Embryonic facial prominence (tissue), 1 donor: Measurements from ENCODE around the gene KRTAP10-12.
"Not testable (repeated sequence)": the region's sequence is repeated elsewhere in the genome, so short reads cannot be mapped to it uniquely, and the experiment has no call there.

Source experiments
- DNase-seq: peaks from one replicate; pipeline ENCODE4 v3.0.0-alpha.2; 2016; ENCODE audit errors: extremely low spot score

KRTAP10-12 gene

DNA sequence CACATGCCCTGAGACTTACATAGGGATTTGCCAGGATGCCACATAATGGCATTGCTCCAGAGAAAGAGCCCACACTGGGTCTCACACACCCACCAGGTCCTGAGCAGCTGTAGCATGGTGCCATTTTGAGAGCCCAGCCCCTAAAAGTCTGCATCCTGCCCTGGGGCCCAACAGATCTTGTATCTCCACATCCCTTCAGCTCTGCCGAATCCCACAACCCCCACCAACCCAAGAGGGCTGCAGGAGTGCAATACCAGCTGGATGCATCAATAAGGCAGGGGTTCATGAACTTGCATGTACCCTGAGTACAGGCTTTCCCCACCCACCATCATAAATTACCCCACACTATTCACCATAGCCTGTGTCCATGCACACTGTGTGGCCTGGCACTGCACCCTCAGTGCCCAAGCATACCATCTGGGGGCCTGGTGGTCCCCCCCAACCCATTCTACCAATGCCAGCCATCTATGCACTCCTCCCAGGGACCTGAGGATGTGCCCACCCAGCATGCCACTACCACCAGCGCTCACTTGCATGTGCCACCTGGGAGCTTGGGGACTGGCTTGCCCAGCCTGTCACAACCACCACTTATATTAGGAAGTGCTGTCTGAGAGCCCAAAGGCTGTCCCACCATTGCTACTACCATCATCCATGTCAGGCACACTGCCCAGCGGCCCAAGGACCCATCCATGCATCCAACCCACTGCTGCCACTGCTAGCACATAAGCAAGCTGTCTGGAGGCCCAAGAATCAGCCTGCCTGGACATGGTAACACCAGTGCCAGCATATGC lies 26.1 kb upstream of the KRTAP10-12 start:
- no peak for DNase-seq

- no peak for DNase-seq
Measured at GRCh38 chr21:44671911-44672310, 25.1 kb upstream of the KRTAP10-12 start.

DNA sequence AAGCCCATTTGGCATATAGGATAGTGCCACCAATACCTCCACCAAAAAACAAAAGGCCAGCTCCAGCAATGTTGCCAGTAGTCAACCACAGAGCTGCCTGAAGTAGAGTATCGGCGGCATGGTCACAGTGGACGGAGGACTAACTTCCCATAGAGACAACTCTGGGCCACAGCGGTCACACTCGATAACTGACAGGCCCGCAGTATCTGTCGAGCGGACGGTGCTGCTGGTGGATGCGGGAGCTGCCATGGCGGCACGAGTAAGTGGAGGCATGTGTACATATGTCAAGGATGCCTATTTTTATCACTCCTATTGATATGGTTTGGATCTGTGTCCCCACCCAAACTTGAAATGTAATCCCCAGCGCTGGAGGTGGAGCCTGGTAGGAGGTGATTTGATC lies 19.1 kb upstream of the KRTAP10-12 start:
- no peak for DNase-seq

- DNase-seq, result no peak
Measured at GRCh38 chr21:44681152-44681551, 15.8 kb upstream of the KRTAP10-12 start.

DNA sequence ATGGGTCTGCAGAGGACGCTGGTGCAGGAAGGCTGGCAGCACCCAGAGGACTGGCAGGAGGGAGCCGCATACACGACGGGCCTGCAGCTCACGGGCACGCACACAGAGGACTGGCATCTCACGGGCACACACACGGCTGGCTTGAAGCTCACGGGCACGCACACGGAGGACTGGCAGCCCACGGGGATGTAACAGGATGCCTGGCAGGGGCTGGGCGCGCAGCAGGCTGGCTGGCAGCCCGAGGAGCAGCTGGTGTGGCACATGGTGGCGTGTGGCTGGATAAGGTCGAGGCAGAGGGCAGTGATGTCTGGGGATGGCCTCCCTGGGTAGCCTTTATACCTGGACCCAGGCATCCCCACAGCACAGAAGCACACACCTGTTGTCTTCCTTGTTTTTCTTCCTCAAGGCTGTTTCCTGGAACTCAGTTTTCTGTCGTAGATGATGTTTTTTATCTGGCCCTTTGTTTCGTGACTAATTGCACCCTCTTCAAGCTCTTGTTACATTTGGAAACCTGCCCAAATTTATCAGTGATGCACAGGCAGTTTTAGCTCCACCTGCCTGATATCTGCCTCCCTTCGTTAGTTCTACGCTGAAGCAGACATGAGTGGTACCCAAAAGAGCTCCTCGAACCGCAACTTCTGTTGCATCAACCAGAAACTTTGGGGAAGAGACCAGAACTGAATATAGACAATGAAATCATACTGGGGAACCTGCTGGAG lies 15.0 kb upstream of the KRTAP10-12 start, which contains the start of gene KRTAP12-1:
KRTAP12-1 (minus strand) TSS at position 303 of the 719 bp plus-strand sequence; CDS start at position 263, 40 bp downstream.
- no peak for DNase-seq

DNA sequence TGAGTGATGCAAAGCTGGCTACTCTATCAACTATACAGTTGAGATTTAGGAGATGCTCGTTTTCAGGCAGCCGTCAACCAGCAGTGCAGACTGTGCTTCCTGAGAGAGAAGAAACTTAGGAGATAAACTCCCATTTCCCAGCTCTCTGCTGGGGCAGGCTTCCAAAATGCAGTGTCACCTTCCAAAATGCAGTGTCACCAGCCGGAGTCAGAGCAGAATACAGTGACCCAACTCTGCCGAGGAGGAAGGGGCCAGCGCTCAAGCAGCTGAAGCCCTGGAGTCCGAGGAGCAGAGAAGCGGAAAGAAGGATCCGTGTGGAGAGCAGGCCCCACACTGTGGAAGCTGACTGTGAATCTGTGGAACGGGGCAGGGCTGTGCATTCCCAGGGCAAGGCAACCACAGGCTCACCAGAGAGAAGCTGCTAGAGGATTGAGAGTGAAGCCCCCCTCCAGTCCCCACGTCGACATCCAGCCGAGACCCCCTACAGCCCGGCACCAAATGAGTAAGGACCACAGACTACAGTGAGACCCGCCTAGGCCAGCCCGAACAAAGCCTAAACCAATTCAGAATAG lies 14.3 kb upstream of the KRTAP10-12 start:
- DNase-seq, result no peak

DNA sequence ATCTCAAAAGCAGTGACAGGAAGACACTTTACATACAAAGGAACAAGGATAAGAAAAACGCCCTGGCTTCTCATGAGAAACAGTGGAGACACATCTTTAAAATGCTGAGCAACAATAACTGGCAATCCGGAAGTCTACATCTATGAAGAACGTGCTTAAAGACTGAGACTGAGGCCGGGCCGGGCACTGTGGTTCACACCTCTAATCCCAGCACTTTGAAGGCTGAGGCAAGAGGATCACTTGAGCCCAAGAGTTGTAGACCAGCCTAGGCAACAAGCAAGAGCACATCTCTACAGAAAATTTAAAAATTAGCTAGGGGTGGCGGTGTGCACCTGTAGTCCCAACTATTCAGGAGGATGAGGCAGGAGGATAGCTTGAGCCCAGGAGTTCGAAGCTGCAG lies 12.9 kb upstream of the KRTAP10-12 start:
- no peak for DNase-seq

DNA sequence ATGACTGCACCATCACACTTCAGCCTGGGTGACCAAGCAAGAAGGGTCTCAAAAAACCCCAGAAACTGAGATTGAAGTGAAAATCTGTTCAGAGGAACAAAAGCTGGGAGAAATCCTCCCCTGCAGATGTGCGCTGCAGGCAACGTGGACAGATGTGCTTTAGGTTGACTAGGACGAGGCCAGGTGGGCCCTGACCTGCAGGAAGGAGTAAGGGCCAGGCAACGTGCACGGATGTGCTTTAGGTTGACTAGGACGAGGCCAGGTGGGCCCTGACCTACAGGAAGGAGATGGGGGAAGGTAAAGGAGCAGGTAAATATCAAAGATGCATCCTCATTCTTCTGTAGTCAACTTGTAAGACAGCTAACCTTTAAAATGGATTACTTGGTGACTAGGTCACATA lies 12.5 kb upstream of the KRTAP10-12 start:
- DNase-seq, result no peak

DNA sequence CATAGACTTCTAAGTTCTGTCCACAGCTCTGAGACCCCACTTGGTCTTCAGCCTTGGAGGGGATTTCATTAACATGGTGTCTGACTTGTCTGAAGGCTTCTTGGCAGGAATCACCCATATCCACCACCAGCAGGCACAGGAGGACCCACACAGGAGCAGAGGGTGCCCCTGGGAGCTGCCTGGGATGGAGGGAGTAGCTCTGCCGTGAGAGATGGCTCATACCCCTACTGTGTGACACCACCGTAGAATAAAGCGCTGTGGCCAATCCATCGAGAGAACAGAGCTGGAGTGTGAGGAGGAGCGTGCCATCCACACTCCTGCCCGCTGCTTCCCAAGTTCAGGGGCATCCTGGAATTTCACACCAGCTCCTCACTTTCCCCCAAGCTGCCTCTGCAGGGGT lies 11.9 kb upstream of the KRTAP10-12 start:
- DNase-seq, result not testable (repeated sequence)

DNA sequence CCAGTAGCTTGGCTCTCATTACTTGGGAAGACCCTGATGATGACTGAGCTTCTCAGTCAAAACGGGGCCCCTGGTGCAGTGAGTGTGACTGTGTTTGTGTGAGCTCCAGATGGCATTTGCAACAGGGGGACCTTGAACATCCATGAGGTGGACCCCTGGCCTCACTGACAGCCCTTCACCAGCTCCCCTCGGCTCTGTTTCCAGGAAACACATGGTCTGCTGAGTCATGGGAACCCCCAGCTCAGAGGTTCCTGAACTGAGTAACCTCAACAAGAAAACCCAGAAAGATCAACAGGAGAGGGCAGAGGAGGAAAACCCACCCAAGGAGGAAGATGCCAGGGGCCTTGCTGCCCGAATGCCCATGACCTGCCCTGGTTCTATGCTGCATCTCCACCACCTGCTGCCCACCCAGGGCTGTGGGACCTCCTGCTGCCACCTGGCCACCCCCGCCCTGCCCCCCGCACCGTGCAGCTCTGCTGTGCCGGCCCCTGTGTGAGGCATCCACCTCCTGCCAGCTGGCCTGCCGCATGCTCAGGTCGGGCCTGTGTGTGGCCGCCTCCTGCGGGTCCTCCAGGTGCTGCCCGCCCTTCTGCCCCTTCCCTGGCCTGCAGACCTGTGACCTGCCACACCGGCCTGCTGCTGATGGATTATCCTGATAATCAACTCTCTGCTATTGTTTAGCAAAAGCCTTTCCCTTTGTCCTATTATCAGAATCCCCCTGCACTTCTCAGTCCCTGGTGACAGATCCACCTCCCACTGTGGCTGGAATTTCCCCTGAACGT lies 10.8 kb upstream of the KRTAP10-12 start:
- no peak for DNase-seq

GRCh38 chr21:44686843-44687561 lies 10.0 kb upstream of the KRTAP10-12 start:
- DNase-seq, result no peak

DNA sequence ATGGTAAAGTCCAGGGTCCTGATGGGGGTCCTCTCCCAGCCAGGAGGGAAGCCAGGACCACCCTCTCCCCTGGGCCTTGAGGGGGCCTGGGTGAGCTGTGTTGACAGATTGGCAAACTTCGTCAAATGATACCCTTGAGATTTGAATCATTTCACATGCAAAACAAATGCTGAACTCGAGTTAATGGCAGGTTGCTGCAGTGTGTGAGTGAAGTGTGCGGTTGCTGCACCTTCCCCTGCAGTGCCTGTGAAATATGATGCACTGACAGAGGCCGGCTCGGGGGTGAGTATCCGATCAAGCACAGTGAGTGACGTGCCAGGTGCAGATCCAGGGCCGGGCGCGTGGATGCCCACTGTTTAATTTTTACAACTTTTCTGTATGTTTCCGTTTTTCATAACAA lies 9.3 kb upstream of the KRTAP10-12 start:
- DNase-seq, result no peak

- not testable (repeated sequence) for DNase-seq
Measured at GRCh38 chr21:44689740-44690139, 7.2 kb upstream of the KRTAP10-12 start.

DNA sequence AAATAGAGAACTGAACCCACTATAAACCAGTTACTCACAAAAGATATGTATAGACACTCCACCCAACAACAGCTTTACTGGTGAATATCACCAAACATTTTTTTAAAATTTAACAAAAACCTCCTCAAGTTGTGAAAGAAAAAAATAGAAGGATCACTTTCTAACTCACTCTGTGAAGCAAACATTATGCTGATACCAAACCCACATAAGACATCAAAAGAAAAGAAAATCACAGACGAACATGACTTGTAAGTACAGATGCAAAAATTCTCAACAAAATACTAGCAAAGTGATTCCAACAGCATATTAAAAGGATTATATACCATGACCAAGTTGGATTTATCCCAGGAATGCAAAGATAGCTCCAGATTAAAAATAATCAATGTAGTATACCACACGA lies 5.3 kb upstream of the KRTAP10-12 start:
- no peak for DNase-seq

GRCh38 chr21:44692798-44693512 lies 4.0 kb upstream of the KRTAP10-12 start:
- no peak for DNase-seq

GRCh38 chr21:44694776-44695175 lies 2.2 kb upstream of the KRTAP10-12 start:
- no peak for DNase-seq

DNA sequence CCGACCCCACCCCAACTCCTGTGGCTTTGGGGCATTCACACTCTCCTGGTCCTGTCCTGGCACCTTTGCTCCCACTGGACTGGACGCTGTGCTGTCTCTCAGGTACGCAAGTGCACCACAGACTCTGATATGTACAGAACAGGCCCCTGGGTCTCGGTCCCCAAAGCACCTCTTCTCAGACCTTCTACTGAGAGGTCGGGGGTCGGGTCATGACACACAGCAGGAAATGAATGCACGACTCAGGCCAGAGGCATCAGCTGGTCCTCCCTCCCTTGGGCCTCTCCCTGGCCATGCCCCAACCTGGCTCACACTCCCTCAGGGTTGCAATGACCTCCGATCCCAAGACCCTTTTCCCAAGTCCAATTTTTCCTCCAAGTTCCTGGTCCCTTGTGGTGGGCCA lies 1.8 kb upstream of the KRTAP10-12 start:
- no peak for DNase-seq

DNA sequence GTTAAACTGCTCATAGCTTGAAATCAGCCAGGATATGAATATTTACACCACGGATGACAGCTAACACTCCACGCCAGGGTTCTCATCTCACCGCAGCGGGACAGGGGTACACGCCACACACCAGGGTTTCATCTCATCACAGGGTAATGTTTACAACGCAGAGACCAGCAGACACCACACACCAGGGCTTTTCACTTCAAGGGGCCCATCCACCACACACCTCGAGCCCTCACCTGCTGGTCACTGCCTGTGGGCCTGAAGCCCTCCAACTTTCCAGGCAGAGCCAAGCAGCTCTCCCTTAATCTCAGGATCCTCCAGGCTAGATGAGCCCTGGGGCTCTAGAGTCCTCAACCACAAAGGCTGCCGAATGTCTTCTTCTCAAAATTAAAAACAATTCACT lies 1.3 kb upstream of the KRTAP10-12 start:
- DNase-seq, result no peak

DNA sequence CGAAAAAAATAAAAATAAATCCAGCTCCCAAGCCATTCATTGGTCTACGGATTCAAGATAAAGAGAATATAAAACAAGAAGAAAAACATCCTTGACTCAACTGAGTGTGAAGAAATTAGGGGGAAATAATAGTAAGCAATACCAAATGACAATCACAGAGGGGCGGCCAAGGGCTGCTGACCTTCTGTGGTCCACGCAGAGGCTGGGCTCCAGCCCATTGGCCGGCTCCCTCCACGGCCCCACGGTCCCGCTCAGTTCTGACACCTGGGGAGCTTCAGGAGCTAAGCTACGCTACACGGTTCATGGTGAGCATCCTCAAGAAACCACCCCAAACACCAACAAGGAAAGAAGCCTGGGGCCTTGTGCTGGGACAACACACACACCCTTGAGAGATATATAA lies 400 bp upstream of the KRTAP10-12 start:
- no peak for DNase-seq

DNA sequence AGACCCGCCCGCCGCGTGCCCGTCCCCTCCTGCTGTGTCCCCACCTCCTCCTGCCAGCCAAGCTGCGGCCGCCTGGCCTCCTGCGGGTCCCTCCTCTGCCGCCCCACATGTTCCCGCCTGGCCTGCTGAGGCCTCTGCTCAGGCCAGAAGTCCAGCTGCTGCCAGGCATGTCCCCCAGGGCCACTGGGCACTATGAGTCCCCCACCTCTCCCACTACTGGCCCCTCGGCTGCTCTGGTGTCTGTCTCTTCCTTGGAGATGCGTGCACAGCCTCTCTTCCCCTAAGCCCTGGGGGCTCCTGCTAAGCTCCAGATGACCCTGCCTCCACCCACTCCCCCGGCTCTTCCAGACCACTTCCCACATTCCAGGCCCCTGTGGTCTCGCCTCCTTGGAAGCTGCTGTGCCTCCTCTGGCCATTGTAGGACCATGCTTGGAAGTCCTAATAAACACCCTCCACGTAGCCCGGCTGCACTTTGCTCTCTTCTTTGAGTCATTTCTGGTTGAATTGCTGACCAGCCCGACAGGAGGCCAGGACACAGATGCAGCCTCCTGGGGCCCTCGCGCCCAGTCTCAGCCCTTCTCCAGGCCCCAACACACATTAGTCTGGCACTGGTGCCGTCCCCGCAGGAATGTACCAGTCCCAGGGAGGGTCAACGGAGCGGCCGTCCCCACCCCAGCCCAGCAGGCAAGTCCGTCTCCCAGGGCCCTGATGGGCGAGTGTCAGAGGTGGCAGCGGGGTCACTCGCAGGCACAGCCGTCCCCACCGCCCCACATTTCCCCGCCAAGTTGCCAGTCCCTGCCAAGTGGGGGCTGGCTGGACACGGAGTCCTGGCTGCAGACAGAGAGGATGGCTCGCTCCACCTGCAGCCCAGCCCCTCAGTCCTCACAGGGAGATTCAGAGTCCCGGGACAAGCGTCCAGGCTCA lies 1.1 kb downstream of the KRTAP10-12 start:
- no peak for DNase-seq
